IMR-90 (cell line): ENCODE results near the gene PSMB11. TPM values are rescaled to one million over a fixed set of nuclear protein-coding genes. Genes with fewer than 3 reads are reported as not detected.
A peak's percentile ranks its signal among the peaks of the same experiment; 100 is the strongest.

ENCODE experiments used
- ATAC-seq: fragments of 200-7000 bp; cut with Tn5 transposase; 2 replicates; pipeline ENCODE4 v1.9.1; 2020; ENCODE audit warnings: low read depth, mild to moderate bottlenecking, moderate library complexity
- BruUV-seq: library from RNA; stranded (reverse); fragments of 400-500 nt; replicated peaks from 2 replicates; lab custom pipeline; 2021; lab: Mats Ljungman, UMichigan
- CTCF ChIA-PET: fragments of 300-600 bp; formaldehyde crosslinking; extraction: SDS; loops from one replicate; lab custom pipeline; 2021; ENCODE audit warnings: antibody characterized with exemption; lab: Yijun Ruan, JAX
- POLR2A ChIA-PET: fragments of 300-600 bp; sonication (Branson Sonifier 250); formaldehyde crosslinking; loops from one replicate; lab custom pipeline; 2022; ENCODE audit warnings: antibody characterized with exemption; ENCODE audit not compliant: unreplicated experiment; lab: Charles Lee
- DNase-seq: peaks from one replicate; pipeline ENCODE4 v3.0.0; 2013
- H2AFZ ChIP-seq: replicated peaks from 2 replicates; pipeline ENCODE3; 2013; ENCODE audit warnings: low read length, mild to moderate bottlenecking; ENCODE audit not compliant: poor library complexity
- H2AK5ac ChIP-seq: 2 replicates; pipeline ENCODE4 v1.6.1; 2013; ENCODE audit warnings: low read depth, low read length, inconsistent platforms
- H2AK9ac ChIP-seq: replicated peaks from 2 replicates; pipeline ENCODE3; 2013; ENCODE audit warnings: mild to moderate bottlenecking, low read depth, low read length, moderate library complexity; ENCODE audit not compliant: poor library complexity
- H2BK120ac ChIP-seq: 2 replicates; pipeline ENCODE4 v1.6.1; 2013; ENCODE audit warnings: low read depth, low read length, inconsistent platforms
- H2BK15ac ChIP-seq: 3 replicates; pipeline ENCODE4 v1.6.1; 2013; ENCODE audit warnings: low read depth, low read length, inconsistent platforms
- H2BK20ac ChIP-seq: 2 replicates; pipeline ENCODE4 v1.6.1; 2013; ENCODE audit warnings: low read depth, mild to moderate bottlenecking, inconsistent platforms, low read length, moderate library complexity
- H2BK5ac ChIP-seq: 2 replicates; pipeline ENCODE4 v1.6.1; 2013; ENCODE audit warnings: mild to moderate bottlenecking, low read depth, low read length, inconsistent platforms; ENCODE audit not compliant: poor library complexity, severe bottlenecking
- H3K14ac ChIP-seq: replicated peaks from 2 replicates; pipeline ENCODE4 v1.6.1; 2013; ENCODE audit warnings: low read depth, low read length, inconsistent platforms
- H3K18ac ChIP-seq: 2 replicates; pipeline ENCODE4 v1.6.1; 2013; ENCODE audit warnings: low read depth, low read length, control low read depth
- H3K23ac ChIP-seq: 2 replicates; pipeline ENCODE4 v1.6.1; 2013; ENCODE audit warnings: low read depth, low read length, inconsistent platforms
- H3K27ac ChIP-seq: 2 replicates; pipeline ENCODE4 v1.5.1; 2013; ENCODE audit warnings: mild to moderate bottlenecking, control low read depth, low read length; ENCODE audit not compliant: insufficient read depth
- H3K27me3 ChIP-seq: 2 replicates; pipeline ENCODE4 v1.6.1; 2013; ENCODE audit warnings: low read length; ENCODE audit not compliant: control insufficient read depth, insufficient read depth
- H3K36me3 ChIP-seq: 2 replicates; pipeline ENCODE4 v1.6.1; 2013; ENCODE audit warnings: low read length, mixed read lengths; ENCODE audit not compliant: control insufficient read depth, insufficient read depth
- H3K4ac ChIP-seq: 2 replicates; pipeline ENCODE4 v1.6.1; 2013; ENCODE audit warnings: low read depth, low read length, inconsistent platforms
- H3K4me1 ChIP-seq: 2 replicates; pipeline ENCODE4 v1.6.1; 2013; ENCODE audit warnings: low read length, mixed read lengths; ENCODE audit not compliant: control insufficient read depth, insufficient read depth
- H3K4me2 ChIP-seq: 2 replicates; pipeline ENCODE4 v1.6.1; 2013; ENCODE audit warnings: low read depth, mild to moderate bottlenecking, control low read depth, low read length, moderate library complexity
- H3K4me3 ChIP-seq: 2 replicates; pipeline ENCODE4 v1.5.1; 2013; ENCODE audit warnings: low read depth, mild to moderate bottlenecking, control low read depth, low read length, moderate library complexity; ENCODE audit not compliant: insufficient read depth
- H3K56ac ChIP-seq: 2 replicates; pipeline ENCODE4 v1.6.1; 2013; ENCODE audit warnings: low read length, inconsistent platforms; ENCODE audit not compliant: insufficient read depth; ENCODE audit errors: extremely low read depth
- H3K79me1 ChIP-seq, 2 experiments: 2 replicates each; pipeline ENCODE4 v1.6.1; 2013; ENCODE audit warnings: low read length in 2 of 2, inconsistent platforms in 1 of 2, low read depth in 1 of 2
- H3K9ac ChIP-seq: 2 replicates; pipeline ENCODE4 v1.6.1; 2013; ENCODE audit warnings: low read depth, low read length, control low read depth
- H3K9me1 ChIP-seq: 2 replicates; pipeline ENCODE4 v1.6.1; 2013; ENCODE audit warnings: low read length, inconsistent platforms; ENCODE audit not compliant: insufficient read depth
- H3K9me3 ChIP-seq: 2 replicates; pipeline ENCODE4 v1.6.1; 2013; ENCODE audit warnings: low read length; ENCODE audit not compliant: control insufficient read depth, insufficient read depth
- H4K20me1 ChIP-seq: 2 replicates; pipeline ENCODE4 v1.6.1; 2013; ENCODE audit warnings: low read length, inconsistent platforms; ENCODE audit not compliant: insufficient read depth
- H4K5ac ChIP-seq: 2 replicates; pipeline ENCODE4 v1.6.1; 2013; ENCODE audit warnings: mild to moderate bottlenecking, low read depth, low read length, control low read depth
- H4K8ac ChIP-seq, 2 experiments: 2 replicates each; pipeline ENCODE4 v1.6.1; 2013; ENCODE audit warnings: low read depth in 2 of 2, low read length in 2 of 2, control low read depth in 1 of 2, inconsistent platforms in 1 of 2
- H4K91ac ChIP-seq: 2 replicates; pipeline ENCODE4 v1.6.1; 2013; ENCODE audit warnings: low read depth, low read length, inconsistent platforms; ENCODE audit not compliant: insufficient read depth
- CEBPB ChIP-seq: IDR thresholded peaks from 2 replicates; pipeline ENCODE4 v1.6.1; 2012; ENCODE audit warnings: low read depth, low read length, improper control_type of control experiment
- CHD1 ChIP-seq: IDR thresholded peaks from 2 replicates; pipeline ENCODE4 v1.6.1; 2012; ENCODE audit warnings: low read depth, low read length, improper control_type of control experiment
- FOS ChIP-seq: fragments of 150-350 bp; IDR thresholded peaks from 2 replicates; pipeline ENCODE4 v1.6.1; 2016; ENCODE audit warnings: low read depth, low read length
- MAZ ChIP-seq: IDR thresholded peaks from 2 replicates; pipeline ENCODE4 v1.6.1; 2012; ENCODE audit warnings: low read depth, mild to moderate bottlenecking, low read length, improper control_type of control experiment, moderate library complexity, borderline replicate concordance
- MXI1 ChIP-seq: IDR thresholded peaks from 2 replicates; pipeline ENCODE4 v1.6.1; 2012; ENCODE audit warnings: low read depth, mild to moderate bottlenecking, low read length, moderate library complexity, borderline replicate concordance
- NFE2L2 ChIP-seq: fragments of 150-350 bp; IDR thresholded peaks from 2 replicates; pipeline ENCODE4 v1.6.1; 2016; ENCODE audit warnings: low read depth, mild to moderate bottlenecking, low read length
- SMC3 ChIP-seq: fragments of 150-350 bp; IDR thresholded peaks from 2 replicates; pipeline ENCODE4 v1.6.1; 2016; ENCODE audit warnings: low read depth, mild to moderate bottlenecking, antibody characterized with exemption, low read length, moderate library complexity
- WGBS, 2 experiments: methylation state at CpG; one replicate each; pipeline versions ENCODE4 v1.1.5 to v1.1.7; 2013; ENCODE audit warnings: missing lambda C conversion rate in 2 of 2; ENCODE audit not compliant: insufficient read length in 1 of 2; ENCODE audit errors: extremely low coverage in 2 of 2; 5-methylcytosine and 5-hydroxymethylcytosine counted together
- dilution Hi-C: fragments of 300-500 bp; cut with HindIII; formaldehyde crosslinking; loops from one replicate; pipeline ENCODE4 v1.14.3; 2018; ENCODE audit warnings: low sequenced_read_pairs; ENCODE audit not compliant: unreplicated experiment
- in situ Hi-C: fragments of 300-500 bp; cut with MboI; formaldehyde crosslinking; loops from 3 replicates; pipeline ENCODE4 v1.14.3; 2019; ENCODE audit warnings: low sequenced_read_pairs, inconsistent platforms, mixed read lengths
- intact Hi-C: fragments of 100-400 bp; cut with micrococcal nuclease; formaldehyde crosslinking; loops from 2 replicates; pipeline ENCODE4 v1.10.0; 2022
- polyA plus RNA-seq, 3 experiments: library from polyadenylated mRNA; depleted of rRNA; stranded (reverse); fragments of >200 nt; gene quantifications; 2 replicates each; pipeline ENCODE4 v1.2.3, GENCODE V29; 2012; ENCODE audit warnings: low replicate concordance in 1 of 3
- total RNA-seq: library from RNA; depleted of rRNA; stranded (reverse); fragments of >200 nt; gene quantifications from 2 replicates; pipeline ENCODE4 v1.2.3, GENCODE V29; 2012
- TF ChIP-seq, protein P1 (sequence below): fragments of 150-350 bp; IDR thresholded peaks from 2 replicates; pipeline ENCODE4 v1.6.1; 2017; ENCODE audit warnings: mild to moderate bottlenecking, antibody characterized with exemption, low read length, low read depth

PSMB11 gene
- total and polyA plus RNA-seq, 2 of the 4 experiments (the other 2 are of a cell fraction): not detected

DNA sequence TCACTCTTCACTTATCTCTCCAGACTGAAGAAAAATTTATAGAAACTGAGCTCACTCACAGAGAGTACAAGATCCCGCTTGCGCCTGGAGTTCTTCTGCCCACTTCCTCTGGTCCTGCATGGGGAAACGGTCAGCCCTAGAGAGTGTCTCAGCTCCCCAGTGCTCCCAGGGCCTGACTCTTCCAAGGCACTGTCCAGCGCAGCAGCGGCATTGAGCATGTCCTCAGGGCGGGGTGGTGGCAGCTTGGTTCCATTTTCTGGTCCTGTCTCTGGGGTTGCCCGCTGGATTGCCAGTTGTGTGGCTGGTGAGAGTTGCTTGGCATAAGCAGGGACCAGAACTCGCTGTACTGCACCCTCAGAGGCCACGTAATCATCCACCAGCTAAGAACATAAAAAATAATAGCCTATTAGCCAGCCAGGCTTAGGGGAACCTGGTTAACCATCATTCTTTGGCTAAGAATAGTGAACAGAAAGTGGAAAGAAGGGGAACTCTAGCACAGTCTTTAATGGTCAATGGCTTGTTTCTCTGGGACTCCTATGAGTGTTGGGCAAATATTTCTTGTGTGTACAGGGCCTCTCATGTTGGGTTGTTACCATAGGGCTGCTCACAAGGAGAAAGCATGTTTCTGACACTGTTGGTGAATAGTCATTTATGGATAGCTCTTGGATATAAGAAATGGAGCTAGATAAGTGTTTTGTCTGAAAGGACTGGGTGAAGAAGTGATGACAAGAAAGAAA, 46.0 kb upstream of the PSMB11 start:
- H2AK9ac ChIP-seq: peak overlapping the region; percentile 32
- H3K9ac ChIP-seq: no peak overlapping the region
- no peak overlapping the region for H3K27ac ChIP-seq
- no peak overlapping the region for H4K5ac ChIP-seq
- no peak overlapping the region for H4K91ac ChIP-seq
- H3K4ac ChIP-seq: no peak overlapping the region
- no peak overlapping the region for H3K4me2 ChIP-seq
- peaks cover 4% of the 10 kb centered on the region for H3K4me1 ChIP-seq
- in situ Hi-C loops: no loop called here
- H3K9me1 ChIP-seq: no peaks in the 10 kb centered on the region; the same call in 1 of the 2 replicates
- BruUV-seq: no TSS peak
- no peaks in the 10 kb centered on the region for H3K36me3 ChIP-seq
- H4K20me1 ChIP-seq: no peaks in the 10 kb centered on the region
- ChIA-PET POLR2A (interaction anchor here (0.8 to 1.2 kb wide), 2 partner anchors 10 to 28 kb away, joined by 3 to 4 read pairs; no protein-coding TSS in a partner anchor), CTCF (interaction anchor here (0.6 to 3.2 kb wide), 8 partner anchors 9 to 73 kb away, joined by 3 to 20 read pairs (median 6); partner anchors contain the start of gene CDH24)
- H2BK20ac ChIP-seq: no peak overlapping the region
- no peaks in the 10 kb centered on the region for H3K9me3 ChIP-seq
- H2AK5ac ChIP-seq: no peak overlapping the region
- ATAC-seq (no peak), DNase-seq (no peak)
- no peak overlapping the region for H3K4me3 ChIP-seq
- H4K8ac ChIP-seq: no peak overlapping the region
- no peak overlapping the region for H2BK15ac ChIP-seq
- no peaks in the 10 kb centered on the region; the same call in 1 of the 2 replicates for H3K27me3 ChIP-seq
- no peak overlapping the region for H3K23ac ChIP-seq
- H3K56ac ChIP-seq: no peak overlapping the region
- H2BK120ac ChIP-seq: no peak overlapping the region
- no peak overlapping the region for H2BK5ac ChIP-seq
- dilution Hi-C loops: no loop called here
- intact Hi-C loops: no loop called here
- no peak for TF ChIP-seq SMC3
- TF ChIP-seq, protein P1, sequence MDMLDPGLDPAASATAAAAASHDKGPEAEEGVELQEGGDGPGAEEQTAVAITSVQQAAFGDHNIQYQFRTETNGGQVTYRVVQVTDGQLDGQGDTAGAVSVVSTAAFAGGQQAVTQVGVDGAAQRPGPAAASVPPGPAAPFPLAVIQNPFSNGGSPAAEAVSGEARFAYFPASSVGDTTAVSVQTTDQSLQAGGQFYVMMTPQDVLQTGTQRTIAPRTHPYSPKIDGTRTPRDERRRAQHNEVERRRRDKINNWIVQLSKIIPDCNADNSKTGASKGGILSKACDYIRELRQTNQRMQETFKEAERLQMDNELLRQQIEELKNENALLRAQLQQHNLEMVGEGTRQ: no peak
- no peak for TF ChIP-seq MXI1
- no peak for TF ChIP-seq CHD1
- no peak for TF ChIP-seq NFE2L2
- TF ChIP-seq CEBPB: no peak
- no peak for TF ChIP-seq MAZ
- no peak for TF ChIP-seq FOS
- no peak overlapping the region for H2AFZ ChIP-seq
- H3K18ac ChIP-seq: no peak overlapping the region
- H3K79me1 ChIP-seq: no peaks in the 10 kb centered on the region
- no peak overlapping the region for H3K14ac ChIP-seq
- WGBS, 2 experiments: no CpG with 5 or more reads among the region's 9 CpGs
